HCT116 (cell line): ENCODE results near the gene ADAMTS4. TPM values are rescaled to one million over a fixed set of nuclear protein-coding genes. Genes with fewer than 3 reads are reported as not detected.

Experiments used
- ATAC-seq: fragments of 200-7000 bp; cut with Tn5 transposase; 2 replicates; pipeline ENCODE4 v1.9.1; 2020; ENCODE audit warnings: mild to moderate bottlenecking, moderate library complexity
- BruUV-seq: library from RNA; stranded (reverse); fragments of 400-500 nt; replicated peaks from 2 replicates; lab custom pipeline; 2021; lab: Mats Ljungman, UMichigan
- CTCF ChIA-PET: fragments of 300-600 bp; sonication (Branson Sonifier 250); formaldehyde crosslinking; loops from one replicate; lab custom pipeline; 2021; ENCODE audit warnings: antibody characterized with exemption; lab: Charles Lee
- POLR2A ChIA-PET: fragments of 300-600, 350-600 bp; sonication (Branson Sonifier 250); formaldehyde crosslinking; loops from one replicate; lab custom pipeline; 2021; ENCODE audit warnings: antibody characterized with exemption; lab: Charles Lee
- RAD21 ChIA-PET, 2 experiments: fragments of 300-600 bp; sonication (Branson Sonifier 250); formaldehyde crosslinking; loops; one replicate each; lab custom pipeline; 2023; ENCODE audit warnings: low total read pairs in 2 of 2; ENCODE audit not compliant: uncharacterized antibody in 2 of 2, unreplicated experiment in 2 of 2, low non-redundant PET in 1 of 2; lab: Charles Lee
- DNase-seq: peaks from one replicate; pipeline ENCODE4 v3.0.0-alpha.2; 2010; ENCODE audit warnings: low read depth, low spot score
- H2AFZ ChIP-seq: fragments of 200-600 bp; shearing (Covaris generic), sonication (generic); 2 replicates; pipeline ENCODE4 v1.6.1; 2017; ENCODE audit warnings: low read depth, mixed run types, mixed read lengths, antibody characterized with exemption, low read length; ENCODE audit not compliant: poor library complexity, severe bottlenecking
- H3K27ac ChIP-seq: 2 replicates; pipeline ENCODE4 v1.5.1; 2012; ENCODE audit warnings: low read depth, low read length
- H3K27me3 ChIP-seq: fragments of 200-600 bp; sonication (generic); 2 replicates; pipeline ENCODE4 v1.6.1; 2016; ENCODE audit warnings: mixed run types, low read length, mixed read lengths; ENCODE audit not compliant: insufficient read depth
- H3K36me3 ChIP-seq, 2 experiments: fragments of 200-500 bp in 1 of 2; fragments of 200-600 bp in 1 of 2; sonication (Bioruptor generic) in 1 of 2; sonication (generic) in 1 of 2; 2 replicates each; pipeline versions ENCODE4 v1.5.1 to v1.6.1; 2014 to 2016; ENCODE audit warnings: low read length in 2 of 2, inconsistent platforms in 1 of 2, mixed read lengths in 1 of 2, mixed run types in 1 of 2; ENCODE audit not compliant: insufficient read depth in 2 of 2, control insufficient read depth in 1 of 2
- H3K4me1 ChIP-seq, 2 experiments: fragments of 200-600 bp in 1 of 2; sonication (generic) in 1 of 2; 2 replicates each; pipeline versions ENCODE4 v1.5.1 to v1.6.1; 2012 to 2017; ENCODE audit warnings: low read length in 2 of 2, inconsistent platforms in 1 of 2, mild to moderate bottlenecking in 1 of 2, mixed read lengths in 1 of 2, mixed run types in 1 of 2, moderate library complexity in 1 of 2; ENCODE audit not compliant: insufficient read depth in 2 of 2, control insufficient read depth in 1 of 2
- H3K4me2 ChIP-seq: fragments of 200-600 bp; sonication (generic); 2 replicates; pipeline ENCODE4 v1.6.1; 2017; ENCODE audit warnings: mixed run types, low read length, mixed read lengths
- H3K4me3 ChIP-seq, 2 experiments: fragments of 200-600 bp in 1 of 2; sonication (generic) in 1 of 2; replicated peaks in 1 of 2; 2 replicates each; pipeline ENCODE4 v1.5.1; 2011 to 2016; ENCODE audit warnings: low read length in 2 of 2, control low read depth in 1 of 2, low read depth in 1 of 2, mild to moderate bottlenecking in 1 of 2, mixed read lengths in 1 of 2, mixed run types in 1 of 2
- H3K79me2 ChIP-seq: fragments of 200-600 bp; sonication (generic); 2 replicates; pipeline ENCODE4 v1.6.1; 2017; ENCODE audit warnings: mild to moderate bottlenecking, mixed run types, low read length, moderate library complexity, mixed read lengths; ENCODE audit not compliant: insufficient read depth
- H3K9ac ChIP-seq: fragments of 200-600 bp; sonication (generic); 2 replicates; pipeline ENCODE4 v1.6.1; 2016; ENCODE audit warnings: low read length, mixed read lengths
- H3K9me2 ChIP-seq: fragments of 200-600 bp; sonication (generic), shearing (Covaris generic); 2 replicates; pipeline ENCODE4 v1.6.1; 2017; ENCODE audit warnings: mixed run types, mild to moderate bottlenecking, moderate library complexity; ENCODE audit not compliant: insufficient read depth
- H3K9me3 ChIP-seq, 2 experiments: fragments of 200-500 bp in 1 of 2; fragments of 200-600 bp in 1 of 2; sonication (Bioruptor generic) in 1 of 2; sonication (generic) in 1 of 2; 2 replicates each; pipeline ENCODE4 v1.6.1; 2014 to 2017; ENCODE audit warnings: low read length in 2 of 2, mixed read lengths in 2 of 2, inconsistent platforms in 1 of 2, low read depth in 1 of 2, mild to moderate bottlenecking in 1 of 2, mixed run types in 1 of 2, moderate library complexity in 1 of 2; ENCODE audit not compliant: control insufficient read depth in 1 of 2, insufficient read depth in 1 of 2
- H4K20me1 ChIP-seq: fragments of 200-600 bp; sonication (generic), shearing (Covaris generic); 2 replicates; pipeline ENCODE4 v1.6.1; 2017; ENCODE audit warnings: mixed run types, mild to moderate bottlenecking, moderate library complexity; ENCODE audit not compliant: insufficient read depth
- JUND ChIP-seq: IDR thresholded peaks from 2 replicates; pipeline ENCODE4 v1.6.1; 2012
- TCF7L2 ChIP-seq: IDR thresholded peaks from 2 replicates; pipeline ENCODE4 v1.7.0; 2011; ENCODE audit warnings: borderline replicate concordance, inconsistent platforms; ENCODE audit not compliant: insufficient read depth, insufficient read length; ENCODE audit errors: extremely low read depth
- intact Hi-C: fragments of 100-400 bp; cut with micrococcal nuclease; formaldehyde crosslinking; loops from 2 replicates; pipeline ENCODE4 v1.10.0; 2022
- microRNA-seq: library from miRNA; unstranded; fragments of <30 nt; microRNA quantifications from one replicate; pipeline ENCODE4, GENCODE V29; 2016; ENCODE audit warnings: borderline number of aligned reads
- total RNA-seq: library from RNA; stranded (reverse); gene quantifications from one replicate; pipeline ENCODE4 v1.2.1, GENCODE V29; 2021; ENCODE audit not compliant: unreplicated experiment

ADAMTS4 gene
- total RNA-seq, 1 experiment from 2014 or later, result not detected

- Histone ChIP-seq H3K9me2 (no peaks in the 10 kb centered on the region), H2AFZ (no peak overlapping the region), H3K4me3 (no peak overlapping the region), H3K9me3 (no peaks in the 10 kb centered on the region), H3K27me3 (no peaks in the 10 kb centered on the region), H3K36me3 (no peaks in the 10 kb centered on the region), H3K4me1 (peaks cover 7 to 9% of the 10 kb centered on the region in 2 experiments; a peak in 2 of 4 replicates), H3K79me2 (peaks cover 15% of the 10 kb centered on the region), H3K4me2 (no peak overlapping the region), H4K20me1 (no peaks in the 10 kb centered on the region), H3K9ac (no peak overlapping the region), H3K27ac (no peak overlapping the region)
- ChIA-PET RAD21 (no interaction called here), CTCF (interaction anchor here (0.9 to 1.4 kb wide), 3 partner anchors 66 to 303 kb away, joined by 3 to 4 read pairs (median 3); no protein-coding TSS in a partner anchor), POLR2A (no interaction called here)
- no peak for ATAC-seq
- no TSS peak for BruUV-seq
- TF ChIP-seq JUND, result no peak
- no peak for TF ChIP-seq TCF7L2
- no peak for DNase-seq
- intact Hi-C loops, result loop anchor here (5.0 kb wide), 1 partner anchor 301 kb away; no protein-coding TSS in a partner anchor
These were observed 61.0 kb downstream of the ADAMTS4 start for GRCh38 chr1:161137881-161138280.

Small RNA genes within 50 kb of the gene (microRNA-seq; reads per million reads assigned to microRNA genes)
- gene MIR5187, result not detected

Other genes starting within 250 kb of the ADAMTS4 start
- 0.20 TPM for gene ITLN2, start 244.2 kb downstream of the ADAMTS4 start, total RNA-seq
- gene F11R, start 177.9 kb downstream of the ADAMTS4 start, total RNA-seq, result 86.7 TPM
- 116 TPM for gene TSTD1, start 160.1 kb downstream of the ADAMTS4 start, total RNA-seq
- gene USF1, start 153.1 kb downstream of the ADAMTS4 start, total RNA-seq, result 48.0 TPM
- gene ARHGAP30, start 129.2 kb downstream of the ADAMTS4 start, total RNA-seq, result 0.39 TPM
- 3.3 TPM for gene NECTIN4, start 109.5 kb downstream of the ADAMTS4 start, total RNA-seq
- gene KLHDC9, start 100.7 kb downstream of the ADAMTS4 start, total RNA-seq, result 1.4 TPM
- gene PFDN2, start 81.0 kb downstream of the ADAMTS4 start, total RNA-seq, result 179 TPM
- 65.9 TPM for gene NIT1, start 80.9 kb downstream of the ADAMTS4 start, total RNA-seq
- gene DEDD, start 66.4 kb downstream of the ADAMTS4 start, total RNA-seq, result 32.8 TPM
- gene UFC1, start 45.1 kb downstream of the ADAMTS4 start, total RNA-seq, result 63.7 TPM
- 22.1 TPM for gene USP21, start 39.6 kb downstream of the ADAMTS4 start, total RNA-seq
- 24.2 TPM for gene PPOX, start 32.6 kb downstream of the ADAMTS4 start, total RNA-seq
- gene B4GALT3, start 21.5 kb downstream of the ADAMTS4 start, total RNA-seq, result 53.7 TPM
- 82.7 TPM for gene NDUFS2, start 3.3 kb upstream of the ADAMTS4 start, total RNA-seq
- gene FCER1G, start 16.2 kb upstream of the ADAMTS4 start, total RNA-seq, result 0.86 TPM
- not detected for gene APOA2, start 24.6 kb upstream of the ADAMTS4 start, total RNA-seq
- gene TOMM40L, start 27.0 kb upstream of the ADAMTS4 start, total RNA-seq, result 9.8 TPM
- not detected for gene NR1I3, start 39.1 kb upstream of the ADAMTS4 start, total RNA-seq
- not detected for gene PCP4L1, start 59.7 kb upstream of the ADAMTS4 start, total RNA-seq
- gene MPZ, start 110.9 kb upstream of the ADAMTS4 start, total RNA-seq, result 3.6 TPM
- 192 TPM for gene SDHC, start 115.3 kb upstream of the ADAMTS4 start, total RNA-seq
- not detected for gene CFAP126, start 168.8 kb upstream of the ADAMTS4 start, total RNA-seq